Esophagus muscularis mucosa (tissue), 2 donors: ENCODE data around the gene ZNF8.

Source experiments
- POLR2A ChIP-seq: fragments of 450-650 bp; IDR thresholded peaks from one replicate; pipeline ENCODE4 v1.6.1; 2017; ENCODE audit warnings: antibody characterized with exemption, moderate library complexity, mild to moderate bottlenecking, low read depth
- POLR2AphosphoS5 ChIP-seq, 2 donors: sonication (generic); formaldehyde crosslinking; IDR thresholded peaks; one replicate each; pipeline ENCODE4 v1.6.1; 2017; ENCODE audit warnings: antibody characterized with exemption in 2 of 2

- TF ChIP-seq POLR2AphosphoS5 (IDR thresholded peaks at IDR 0.05): peak in 1 of 2 donors; percentile 27
- TF ChIP-seq POLR2A: no peak
These were observed 51.7 kb downstream of the ZNF8 start for GRCh38 chr19:58330458-58330857.
